ENCODE results near the gene SGSM2.

SGSM2 gene

DNA sequence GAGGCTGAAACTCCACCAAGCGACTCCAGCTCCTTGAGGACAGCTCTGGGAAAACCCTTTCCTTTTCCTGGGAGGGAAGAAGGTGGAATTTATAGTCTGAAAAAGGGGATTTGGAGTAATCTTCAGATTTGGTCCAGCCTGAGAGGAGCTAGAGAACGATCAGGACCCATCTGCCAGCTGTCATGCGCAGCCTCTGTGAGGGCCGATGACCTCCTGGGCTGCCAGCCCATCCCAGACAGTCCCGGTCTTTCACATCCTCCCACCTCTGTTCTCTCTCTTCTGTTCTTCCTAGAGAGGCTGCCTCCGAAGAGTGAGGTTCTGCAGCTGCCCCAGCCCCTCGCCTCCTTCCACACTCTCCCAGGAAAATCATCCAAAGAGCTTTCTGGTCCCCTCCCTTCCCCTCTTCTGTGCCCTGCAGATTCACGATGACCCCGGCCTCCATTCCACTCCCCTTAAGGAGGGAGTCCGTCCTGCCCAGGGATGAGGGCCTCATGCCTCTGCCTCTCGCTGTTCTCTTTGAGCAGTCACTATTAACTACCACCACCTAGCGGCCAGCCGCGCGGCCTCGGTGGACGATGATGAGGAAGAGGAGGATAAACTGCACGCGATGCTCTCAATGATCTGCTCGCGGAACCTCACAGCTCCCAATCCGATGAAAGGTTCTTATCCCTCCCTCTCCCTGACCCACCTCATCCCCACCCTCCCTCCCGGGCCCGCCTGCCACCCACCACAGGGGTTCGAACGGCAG is 29.6 kb downstream of the SGSM2 start:
- DNase-seq (ENCODE audit: low read depth, low spot score): no peak

DNA sequence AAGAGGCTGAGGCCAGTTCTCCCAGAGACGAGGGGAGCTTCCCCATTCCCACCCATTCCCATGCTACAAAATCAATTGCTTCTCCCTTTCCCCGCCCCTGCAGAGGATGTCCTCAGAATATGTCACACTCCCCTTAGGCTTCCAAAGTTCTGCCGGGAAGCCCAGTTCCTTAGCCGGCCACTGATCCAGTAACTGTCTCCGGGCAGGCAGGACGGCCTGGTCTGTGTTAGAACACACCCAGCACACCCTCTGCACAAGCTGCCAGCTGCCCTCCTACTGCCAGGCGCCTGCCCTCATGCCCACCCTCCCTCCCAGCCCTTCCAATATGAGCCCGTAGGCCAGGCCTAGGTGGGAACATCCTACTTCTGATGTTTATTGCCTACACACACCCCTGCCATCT is 31.1 kb downstream of the SGSM2 start:
- DNase-seq (ENCODE audit: low read depth, low spot score): no peak

DNA sequence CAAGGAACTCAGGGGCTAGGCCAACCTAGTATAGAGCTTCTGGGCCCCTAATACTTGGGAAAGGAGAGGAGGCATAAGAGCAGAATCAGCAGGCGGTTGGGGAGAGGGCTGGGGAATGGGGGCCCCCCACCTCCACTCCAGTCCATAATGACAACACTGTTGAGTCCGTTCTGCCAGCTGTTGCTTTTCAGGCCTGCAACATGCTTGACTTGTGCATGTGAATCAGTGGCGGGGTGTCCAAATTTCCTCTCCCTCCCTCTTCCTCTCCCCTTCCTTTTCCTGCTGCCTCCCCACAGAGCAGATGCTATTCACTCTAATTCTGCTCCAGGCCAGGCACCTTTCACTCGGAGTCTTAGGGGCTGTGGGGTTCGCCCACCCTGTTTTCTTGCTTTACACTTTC is 31.7 kb downstream of the SGSM2 start:
- no peak for DNase-seq (ENCODE audit: low read depth, low spot score)

DNA sequence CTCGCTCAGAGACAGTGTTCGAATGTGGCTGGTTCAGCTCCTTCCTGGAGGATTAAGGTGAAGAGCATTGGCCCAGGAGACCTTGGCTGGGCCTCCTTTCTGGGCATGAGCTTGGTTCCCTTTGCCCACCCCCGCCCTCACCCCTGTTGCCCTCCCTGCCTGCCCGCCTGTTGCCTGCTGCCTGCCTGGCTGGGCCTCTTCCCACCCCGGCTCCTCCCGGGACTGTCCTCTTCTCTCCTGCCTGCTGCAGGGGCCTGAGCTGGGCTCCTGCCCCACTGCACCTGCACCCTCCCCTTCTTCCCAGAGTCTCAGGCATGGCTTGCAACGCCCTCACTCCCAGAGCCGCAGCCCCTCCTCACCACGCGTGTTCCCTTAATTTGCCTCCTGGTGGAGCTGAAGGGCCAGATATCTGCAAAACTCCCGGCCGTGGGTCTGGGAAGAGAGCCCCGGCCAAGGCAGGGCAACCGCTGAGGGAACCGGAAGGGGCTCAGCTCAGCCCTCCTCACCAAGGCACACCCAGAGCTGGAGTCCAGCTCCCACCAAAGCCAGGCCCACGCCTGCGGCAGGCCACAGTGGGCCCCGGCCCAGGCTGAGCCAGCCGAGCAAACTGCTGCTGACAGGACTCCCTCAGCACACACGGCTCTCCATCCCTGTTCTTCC is 32.4 kb downstream of the SGSM2 start:
- no peak for DNase-seq (ENCODE audit: low read depth, low spot score)

DNA sequence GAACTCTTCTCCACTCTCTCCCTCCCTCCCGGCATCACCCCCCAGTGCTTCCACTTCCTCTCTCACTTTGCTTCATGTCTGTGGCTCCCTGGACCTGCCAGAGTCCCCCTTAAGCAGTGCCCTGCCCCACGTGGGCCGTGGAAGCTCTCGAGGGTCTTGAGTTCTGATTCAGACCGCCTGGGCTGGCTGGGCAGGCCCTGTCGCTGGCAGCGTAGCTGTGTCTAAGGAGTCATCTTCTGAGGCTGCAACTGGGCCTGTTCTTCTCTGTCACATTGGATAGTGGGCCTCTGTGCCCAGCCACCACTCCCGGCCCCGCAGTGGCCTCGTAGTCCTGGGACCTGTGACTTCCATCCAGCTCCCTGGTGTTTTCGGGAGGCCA is 32.9 kb downstream of the SGSM2 start:
- DNase-seq (ENCODE audit: low read depth, low spot score): no peak

DNA sequence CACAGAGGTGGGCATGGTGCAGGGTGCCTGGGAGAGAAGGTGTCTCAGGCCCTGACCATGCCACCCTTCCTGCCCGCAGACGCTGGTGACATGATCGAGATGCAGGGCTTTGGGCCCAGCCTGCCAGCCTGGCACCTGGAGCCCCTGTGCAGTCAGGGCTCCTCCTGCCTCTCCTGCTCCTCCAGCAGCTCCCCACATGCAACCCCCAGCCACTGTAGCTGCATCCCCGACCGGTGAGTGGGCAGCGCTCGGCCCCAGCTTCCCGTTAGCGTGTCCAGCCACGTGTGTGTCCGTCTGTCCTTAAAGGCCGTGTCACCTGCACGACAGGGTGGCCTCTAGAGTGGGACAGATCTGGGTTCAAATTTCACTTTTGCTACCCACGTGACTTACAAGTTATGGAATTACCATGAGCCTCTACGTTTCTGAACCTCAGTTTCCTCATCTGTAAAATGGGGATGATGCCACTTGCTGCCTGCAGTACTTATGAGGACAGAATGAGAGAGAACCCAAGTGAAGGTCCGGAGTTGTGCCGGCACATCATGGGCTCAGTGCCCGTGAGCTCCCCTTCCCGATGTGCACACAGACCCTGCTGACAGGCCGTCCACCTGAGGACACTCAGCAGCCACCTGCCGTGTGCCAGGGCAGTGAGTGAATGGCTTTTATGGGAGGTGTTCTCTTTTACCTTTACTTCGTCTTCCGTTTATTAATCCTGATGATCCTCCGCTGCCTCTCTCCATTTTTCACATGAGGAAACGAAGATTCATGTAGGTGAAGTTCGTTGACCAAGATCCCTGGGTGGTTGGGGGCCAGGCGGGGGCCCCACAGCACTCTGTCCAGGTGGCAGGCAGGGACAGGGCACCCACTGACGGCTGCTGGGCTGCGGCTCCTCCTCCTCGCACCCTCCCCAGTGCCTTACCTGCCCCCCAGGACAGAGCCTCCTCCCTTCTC is 34.2 kb downstream of the SGSM2 start:
- no peak for DNase-seq (ENCODE audit: low read depth, low spot score)

DNA sequence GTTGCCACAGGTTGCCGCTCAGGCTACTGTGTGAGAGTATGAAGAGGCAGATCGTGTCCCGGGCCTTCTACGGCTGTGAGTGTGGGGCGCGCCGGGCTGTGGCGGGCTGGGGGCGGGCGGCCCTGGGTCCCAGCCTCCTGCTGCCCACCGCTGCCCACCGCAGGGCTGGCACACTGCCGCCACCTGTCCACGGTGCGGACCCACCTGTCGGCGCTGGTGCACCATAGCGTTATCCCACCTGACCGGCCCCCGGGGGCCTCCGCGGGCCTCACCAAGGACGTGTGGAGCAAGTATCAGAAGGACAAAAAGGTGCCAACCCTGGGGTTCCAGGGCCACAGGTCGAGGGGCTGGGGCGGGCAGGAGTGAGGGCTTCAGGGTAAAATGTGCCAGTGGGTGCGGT is 34.9 kb downstream of the SGSM2 start:
- DNase-seq (ENCODE audit: low read depth, low spot score): no peak

DNA sequence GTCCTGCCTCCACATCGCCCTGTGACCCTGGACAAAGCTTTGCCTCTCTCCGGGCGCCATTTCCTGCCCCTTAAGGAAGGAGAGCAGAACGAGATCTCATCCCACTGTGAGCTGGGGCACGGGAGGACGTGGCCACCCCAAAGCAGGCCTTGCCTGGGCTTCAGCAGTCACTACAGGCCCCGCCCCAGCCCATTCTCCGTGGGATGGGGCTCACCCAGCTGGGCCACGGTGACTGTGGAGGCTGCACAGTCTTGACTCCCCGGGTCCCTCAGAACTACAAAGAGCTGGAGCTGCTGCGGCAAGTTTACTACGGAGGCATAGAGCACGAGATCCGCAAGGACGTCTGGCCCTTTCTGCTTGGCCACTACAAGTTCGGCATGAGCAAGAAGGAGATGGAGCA is 35.4 kb downstream of the SGSM2 start:
- no peak for DNase-seq (ENCODE audit: low read depth, low spot score)

DNA sequence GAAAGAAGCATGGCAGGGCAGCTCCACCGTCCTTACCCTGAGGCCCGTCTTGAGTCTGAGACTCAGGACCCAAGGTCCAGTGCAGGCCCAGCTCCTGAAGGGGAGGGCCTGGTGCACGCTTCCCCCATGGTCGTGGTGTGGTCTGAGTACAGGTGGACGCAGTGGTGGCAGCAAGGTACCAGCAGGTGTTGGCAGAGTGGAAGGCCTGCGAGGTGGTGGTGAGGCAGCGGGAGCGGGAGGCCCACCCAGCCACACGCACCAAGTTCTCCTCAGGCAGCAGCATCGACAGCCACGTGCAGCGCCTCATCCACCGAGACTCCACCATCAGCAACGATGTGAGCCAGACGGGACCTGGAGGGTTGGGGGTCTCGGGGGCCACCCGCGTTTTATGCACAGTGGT is 35.9 kb downstream of the SGSM2 start:
- no peak for DNase-seq (ENCODE audit: low read depth, low spot score)

DNA sequence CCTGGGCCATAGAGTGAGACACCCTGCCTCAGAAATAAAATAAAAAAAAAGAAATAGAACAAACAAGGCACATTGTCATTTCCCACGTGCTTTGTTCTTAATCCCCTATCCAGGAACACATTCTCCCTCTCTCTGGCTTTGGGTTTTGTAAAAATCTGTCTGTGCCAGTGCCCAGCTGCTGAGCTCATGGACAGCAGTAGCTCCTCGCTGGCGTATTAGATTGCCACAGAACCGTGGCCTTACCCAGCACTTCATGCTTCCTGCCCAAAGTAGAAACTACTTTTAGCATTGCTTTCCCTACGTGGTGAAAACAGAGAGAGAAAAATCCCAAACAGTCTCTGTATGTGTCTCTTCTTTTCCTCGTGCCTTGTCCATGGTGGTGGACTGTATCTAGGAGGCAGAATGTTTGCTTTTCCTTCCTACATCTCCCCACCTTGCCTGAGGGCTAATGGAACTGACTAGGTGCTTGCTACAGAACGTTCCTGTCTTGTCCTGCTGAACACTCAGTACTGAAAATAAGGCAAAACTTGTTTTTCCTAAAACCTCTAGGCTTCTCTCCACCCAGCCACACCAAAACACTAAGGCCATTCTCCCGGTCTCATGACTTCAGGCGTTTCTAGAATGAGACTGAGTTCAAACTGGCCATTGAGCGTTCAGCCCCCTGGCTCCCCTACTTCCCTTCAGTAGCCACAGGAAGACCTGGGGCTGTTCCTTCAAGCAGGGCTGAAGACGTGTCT is 37.4 kb downstream of the SGSM2 start:
- DNase-seq (ENCODE audit: low read depth, low spot score): no peak

DNA sequence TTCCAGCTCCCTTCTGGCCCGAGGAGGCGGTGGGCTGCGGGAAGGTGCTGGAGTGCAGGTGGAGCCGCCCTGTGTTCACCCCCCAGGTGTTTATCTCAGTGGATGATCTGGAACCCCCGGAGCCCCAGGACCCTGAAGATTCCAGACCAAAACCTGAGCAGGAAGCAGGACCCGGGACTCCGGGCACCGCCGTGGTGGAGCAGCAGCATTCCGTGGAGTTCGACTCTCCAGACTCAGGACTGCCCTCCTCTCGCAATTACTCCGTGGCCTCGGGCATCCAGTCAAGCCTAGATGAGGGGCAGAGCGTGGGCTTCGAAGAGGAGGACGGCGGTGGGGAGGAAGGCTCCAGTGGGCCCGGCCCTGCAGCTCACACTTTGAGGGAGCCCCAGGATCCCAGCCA is 38.1 kb downstream of the SGSM2 start:
- DNase-seq (ENCODE audit: low read depth, low spot score): no peak

DNA sequence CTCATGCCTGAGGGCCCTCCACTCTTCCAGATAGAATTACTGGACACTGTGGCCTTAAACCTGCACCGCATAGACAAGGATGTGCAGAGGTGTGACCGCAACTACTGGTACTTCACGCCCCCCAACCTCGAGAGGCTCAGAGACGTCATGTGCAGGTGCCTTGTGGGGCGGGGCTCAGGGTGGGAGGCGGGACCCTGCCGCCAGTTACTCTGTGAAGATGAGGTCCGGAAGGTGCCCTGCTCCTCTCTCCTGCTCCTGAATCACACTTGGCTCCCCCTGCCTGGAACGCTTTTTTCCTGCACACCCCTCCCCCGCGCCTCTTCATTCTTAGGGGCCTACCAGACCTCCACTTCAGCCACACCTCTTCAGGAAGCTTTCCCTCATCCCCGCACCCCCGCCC is 38.8 kb downstream of the SGSM2 start:
- DNase-seq (ENCODE audit: low read depth, low spot score): no peak

DNA sequence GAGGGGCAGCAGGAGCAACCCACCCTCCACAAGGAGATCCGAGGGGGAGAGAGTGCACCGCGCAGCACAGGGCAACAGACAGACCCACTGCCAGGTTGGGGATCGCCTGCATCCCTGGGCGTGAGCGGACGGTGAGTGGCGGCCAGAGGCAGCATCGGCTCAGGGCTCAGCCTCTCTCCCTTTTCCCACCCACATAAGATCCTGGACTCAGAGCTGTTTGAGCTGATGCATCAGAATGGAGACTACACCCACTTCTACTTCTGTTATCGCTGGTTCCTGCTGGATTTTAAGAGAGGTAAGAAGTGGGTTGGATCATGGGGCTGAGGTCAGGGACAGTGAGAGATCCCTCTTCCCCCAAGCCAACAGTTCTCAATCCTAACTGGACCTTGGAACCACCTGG is 40.4 kb downstream of the SGSM2 start:
- no peak for DNase-seq (ENCODE audit: low read depth, low spot score)

DNA sequence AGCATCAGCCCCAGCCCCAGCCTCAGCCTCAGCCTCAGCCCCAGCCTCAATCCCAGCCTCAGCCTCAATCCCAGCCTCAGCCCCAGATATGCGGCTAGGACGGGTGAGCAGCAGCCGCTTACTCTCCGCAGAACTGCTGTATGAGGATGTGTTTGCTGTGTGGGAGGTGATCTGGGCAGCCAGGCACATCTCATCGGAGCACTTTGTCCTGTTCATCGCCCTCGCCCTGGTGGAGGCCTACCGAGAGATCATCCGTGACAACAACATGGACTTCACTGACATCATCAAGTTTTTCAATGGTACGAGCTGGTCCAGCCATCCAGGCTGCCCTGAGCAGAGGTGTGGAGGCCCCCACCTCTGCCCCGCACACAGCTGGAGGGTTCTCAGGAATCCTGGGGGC is 41.6 kb downstream of the SGSM2 start:
- DNase-seq (ENCODE audit: low read depth, low spot score): no peak

DNA sequence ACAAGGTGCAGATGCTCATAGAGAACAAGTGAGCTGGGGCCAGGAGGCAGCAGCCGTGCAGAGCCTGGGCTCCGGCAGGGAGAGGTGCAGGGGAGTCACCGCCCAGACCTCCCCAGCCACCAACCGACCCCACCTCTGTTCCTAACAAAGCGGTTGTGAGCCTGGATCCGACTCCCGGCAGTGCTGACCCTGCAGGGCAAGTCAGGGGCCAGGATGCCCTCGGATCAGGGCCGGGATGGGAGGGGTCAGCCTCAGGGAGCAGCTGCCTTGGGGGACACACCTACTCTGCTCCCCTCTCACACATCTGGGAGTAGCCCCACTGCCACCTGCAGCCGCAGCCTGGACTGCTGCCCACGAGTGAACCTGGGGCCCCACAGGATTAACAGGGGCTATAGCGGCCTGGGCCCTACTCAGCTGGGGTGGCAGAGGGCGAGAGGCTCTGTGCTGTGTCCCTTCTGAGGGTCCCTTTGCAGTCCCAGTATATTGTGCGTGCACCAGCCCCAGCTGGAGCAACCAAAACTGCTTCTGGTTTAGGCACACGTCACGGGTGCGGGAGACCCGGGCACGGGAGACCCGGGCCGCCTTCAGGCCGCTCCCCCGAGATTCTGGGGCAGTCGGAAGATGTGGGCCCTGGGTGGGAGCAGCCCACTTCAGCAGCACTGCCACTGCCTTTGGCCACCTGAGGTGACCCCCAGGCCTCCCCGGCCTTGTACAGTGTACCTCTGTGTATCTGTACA is 42.4 kb downstream of the SGSM2 start:
- no peak for DNase-seq (ENCODE audit: low read depth, low spot score)

DNA sequence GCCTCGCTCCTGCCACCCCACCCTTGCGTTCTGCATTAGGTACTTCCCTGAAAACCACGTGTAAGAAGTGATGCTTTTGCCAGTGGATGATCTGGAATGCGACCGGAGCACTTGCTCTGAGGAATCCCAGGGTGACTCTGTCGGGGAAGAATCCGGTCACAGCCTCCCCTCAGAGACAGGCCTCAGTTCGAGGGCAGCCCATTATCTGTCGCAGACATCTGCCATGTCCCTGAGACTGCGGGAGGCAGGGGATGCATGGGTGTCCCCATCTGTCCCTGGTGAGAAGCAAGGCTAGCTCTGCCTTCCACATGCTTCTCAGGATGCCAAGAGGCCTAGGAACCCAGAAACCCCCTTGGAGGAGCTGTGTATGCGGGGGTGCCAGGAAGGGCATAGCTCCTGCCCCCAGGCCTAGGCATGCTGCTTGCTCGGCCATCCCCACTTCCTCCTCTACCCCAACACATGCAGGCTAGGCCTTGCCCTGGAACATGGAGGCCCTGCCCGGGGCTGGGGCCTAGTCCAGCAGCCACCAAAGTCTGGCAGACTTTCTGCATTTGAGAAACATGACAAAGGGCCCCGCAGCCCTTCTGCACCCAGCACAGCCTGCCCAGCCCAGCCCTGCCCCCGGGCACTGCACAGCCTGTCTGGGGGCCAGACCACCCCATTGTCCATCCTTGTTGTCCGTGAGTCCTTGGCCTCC is 43.1 kb downstream of the SGSM2 start:
- DNase-seq (ENCODE audit: low read depth, low spot score): no peak

DNA sequence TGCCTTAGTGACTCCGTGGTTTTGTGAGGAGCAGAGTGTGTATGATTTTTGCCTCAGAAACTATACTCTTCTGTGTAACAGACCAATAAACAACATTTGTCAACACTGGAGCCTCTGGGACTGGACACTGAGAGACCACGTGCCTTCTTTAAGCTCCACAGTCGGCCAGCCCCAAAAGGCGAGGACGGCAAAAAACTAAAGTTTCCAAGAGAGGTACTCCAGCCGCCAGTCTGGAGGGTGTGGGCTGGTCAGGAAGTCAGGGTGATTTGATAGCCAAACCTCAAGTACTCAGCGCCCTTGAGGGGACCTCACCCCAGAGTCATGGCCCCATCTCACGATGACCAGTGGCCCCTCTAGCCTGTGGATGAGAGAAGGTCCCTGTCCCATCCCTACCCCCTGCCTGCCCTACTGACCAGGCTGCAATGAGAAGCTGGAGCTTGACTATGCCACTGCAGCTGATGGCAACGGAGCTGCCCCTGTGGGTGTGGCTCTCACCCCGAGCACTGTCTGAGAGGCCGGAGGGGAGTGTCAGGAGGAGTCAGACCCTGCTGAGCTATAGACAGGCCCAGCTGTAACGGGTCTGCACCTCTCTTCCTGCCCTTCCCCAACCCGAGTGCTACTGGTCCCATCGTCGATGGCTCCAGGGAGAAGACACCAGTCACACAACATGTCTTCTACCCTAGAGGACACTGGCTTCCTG is 43.8 kb downstream of the SGSM2 start:
- DNase-seq (ENCODE audit: low read depth, low spot score): no peak

DNA sequence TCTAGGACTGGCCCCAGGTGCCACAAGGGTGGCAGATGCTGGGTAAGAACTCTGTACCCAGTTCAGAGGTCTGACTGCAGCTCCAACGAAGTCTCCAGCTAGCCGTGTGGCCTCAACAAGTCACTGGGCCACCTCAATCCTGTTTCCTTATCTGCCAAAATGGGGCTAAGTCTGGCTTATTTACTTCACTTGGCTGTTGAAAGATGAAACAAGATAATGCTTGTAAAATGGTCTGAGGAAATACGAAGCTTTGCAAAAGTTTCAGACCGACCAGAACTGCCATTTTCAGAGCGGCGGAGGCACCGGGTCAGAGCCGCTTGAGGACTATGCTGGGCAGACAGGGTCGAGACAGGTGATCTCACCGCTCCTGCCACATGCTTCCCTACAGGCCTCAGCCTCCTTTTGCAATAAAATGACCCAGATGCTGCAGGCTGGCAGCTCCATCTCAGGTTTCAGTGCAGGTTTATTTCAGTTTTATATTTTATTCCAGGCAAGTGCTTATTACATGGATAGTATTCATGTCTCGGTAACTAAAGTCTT is 46.4 kb downstream of the SGSM2 start:
- no peak for DNase-seq (ENCODE audit: low read depth, low spot score)

DNA sequence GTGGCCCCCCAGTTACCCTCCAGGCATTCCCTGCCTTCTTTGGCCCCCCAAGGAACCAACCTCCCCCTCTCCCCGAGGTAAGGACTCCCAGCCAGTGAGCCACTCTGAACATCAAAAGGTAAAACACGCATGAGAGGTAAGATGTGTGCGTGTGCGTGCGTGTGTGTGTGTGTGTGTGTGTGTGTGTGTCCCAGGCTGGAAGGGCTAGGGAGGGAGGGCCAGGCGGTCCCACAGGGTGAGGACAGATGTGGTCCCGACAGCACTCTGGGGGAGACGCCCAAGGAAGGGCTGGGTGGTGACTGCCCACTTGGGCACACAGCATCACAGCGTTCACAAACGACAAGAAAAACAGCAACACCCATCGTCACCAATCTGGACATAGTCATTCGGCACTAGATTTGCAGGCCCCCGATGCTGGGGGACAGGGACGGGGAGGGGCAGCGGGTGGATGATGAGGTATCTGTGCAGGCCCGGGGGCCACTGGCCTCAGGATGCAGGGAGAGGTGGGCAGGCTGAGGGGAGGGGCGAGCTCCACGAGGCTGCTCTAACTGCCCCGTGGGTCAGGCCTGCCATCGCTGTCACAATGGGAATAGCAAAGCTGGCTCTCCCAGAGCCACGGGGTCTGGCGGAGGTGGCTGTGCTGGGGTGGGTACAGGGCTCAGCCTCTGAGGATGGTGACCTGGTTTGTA is 47.3 kb downstream of the SGSM2 start:
- no peak for DNase-seq (ENCODE audit: low read depth, low spot score)

Measured in activated CD4-positive, CD25-positive, alpha-beta regulatory T cell treated with anti-CD3 and anti-CD28 coated beads, Interleukin-2, amount 50 U/mL, for 16 hours (primary cell).